Measurements from ENCODE around the gene WDR18. TPM values are rescaled to one million over a fixed set of nuclear protein-coding genes. Genes with fewer than 3 reads are reported as not detected.

The WDR18 gene
- total and polyA plus RNA-seq, 7 donors: 14.3 to 65.8 (median 30.7) TPM

GRCh38 chr19:991932-992669, 8.0 kb downstream of the WDR18 start:
- no peaks in the 10 kb centered on the region for H3K9me3 ChIP-seq
- intact Hi-C loops (cut with DNase I): no loop called here
- peaks cover 0 to 13% (median 9%) of the 10 kb centered on the region in 4 donors for H3K4me1 ChIP-seq
- no peak for DNase-seq
- H3K27me3 ChIP-seq: peaks cover 12 to 27% (median 16%) of the 10 kb centered on the region in 3 donors
- TF ChIP-seq EP300 (IDR thresholded peaks at IDR 0.05) (no peak), POLR2AphosphoS5 (IDR thresholded peaks at IDR 0.05) (no peak), POLR2A (IDR thresholded peaks at IDR 0.05) (no peak), CTCF (IDR thresholded peaks at IDR 0.05) (no peak)
- H3K27ac ChIP-seq: no peak overlapping the region
- no peak overlapping the region for H3K4me3 ChIP-seq
- H3K36me3 ChIP-seq: peaks cover 0 to 56% (median 20%) of the 10 kb centered on the region in 4 donors
- 91 to 95% methylated on average over 42 of the region's 42 CpGs for WGBS, 2 donors

- TF ChIP-seq EP300 (IDR thresholded peaks at IDR 0.05) (no peak), POLR2A (IDR thresholded peaks at IDR 0.05) (no peak), CTCF (IDR thresholded peaks at IDR 0.05) (no peak), POLR2AphosphoS5 (IDR thresholded peaks at IDR 0.05) (no peak)
- H3K4me3 ChIP-seq: no peak overlapping the region
- H3K27ac ChIP-seq: no peak overlapping the region
- 94 to 95% methylated on average over 13 of the region's 13 CpGs for WGBS, 2 donors
- no peaks in the 10 kb centered on the region for H3K9me3 ChIP-seq
- peaks cover 0 to 13% (median 9%) of the 10 kb centered on the region in 4 donors for H3K4me1 ChIP-seq
- DNase-seq: no peak
- peaks cover 15 to 33% (median 22%) of the 10 kb centered on the region in 3 donors for H3K27me3 ChIP-seq
- H3K36me3 ChIP-seq: peaks cover 0 to 56% (median 20%) of the 10 kb centered on the region in 4 donors
- intact Hi-C loops (cut with DNase I): no loop called here
Measured at GRCh38 chr19:992670-993055, 8.5 kb downstream of the WDR18 start.

- Histone ChIP-seq H3K36me3 (peaks cover 0 to 53% (median 20%) of the 10 kb centered on the region in 4 donors), H3K27me3 (peaks cover 18 to 40% (median 29%) of the 10 kb centered on the region in 3 donors), H3K9me3 (no peaks in the 10 kb centered on the region), H3K4me1 (peaks cover 0 to 13% (median 9%) of the 10 kb centered on the region in 4 donors), H3K27ac (no peak overlapping the region), H3K4me3 (no peak overlapping the region)
- 91 to 95% methylated on average over 17 of the region's 17 CpGs for WGBS, 2 donors
- no peak for DNase-seq
- intact Hi-C loops (cut with DNase I): no loop called here
- no peak for TF ChIP-seq EP300 (IDR thresholded peaks at IDR 0.05)
Measured at GRCh38 chr19:993361-993830, 9.3 kb downstream of the WDR18 start.

- intact Hi-C loops (cut with DNase I): no loop called here
- Histone ChIP-seq H3K4me1 (peaks cover 0 to 13% (median 9%) of the 10 kb centered on the region in 4 donors), H3K4me3 (no peak overlapping the region), H3K9me3 (no peaks in the 10 kb centered on the region), H3K27ac (no peak overlapping the region), H3K27me3 (peaks cover 21 to 46% (median 34%) of the 10 kb centered on the region in 3 donors), H3K36me3 (peaks cover 0 to 49% (median 20%) of the 10 kb centered on the region in 4 donors)
- no peak for DNase-seq
- TF ChIP-seq POLR2A (IDR thresholded peaks at IDR 0.05) (no peak), EP300 (IDR thresholded peaks at IDR 0.05) (no peak), CTCF (IDR thresholded peaks at IDR 0.05) (no peak), POLR2AphosphoS5 (IDR thresholded peaks at IDR 0.05) (no peak)
- 90 to 92% methylated on average over 43 of the region's 43 CpGs for WGBS, 2 donors
Measured at GRCh38 chr19:993831-994393, 9.8 kb downstream of the WDR18 start.

- DNase-seq: no peak
- no peak overlapping the region for H3K27ac ChIP-seq
- intact Hi-C loops (cut with DNase I): no loop called here
- WGBS, 2 donors: 94 to 96% methylated on average over 18 of the region's 18 CpGs
- H3K27me3 ChIP-seq: peaks cover 27 to 52% (median 40%) of the 10 kb centered on the region in 3 donors
- H3K36me3 ChIP-seq: peaks cover 0 to 45% (median 18%) of the 10 kb centered on the region in 4 donors
- H3K4me3 ChIP-seq: no peak overlapping the region
- TF ChIP-seq CTCF (IDR thresholded peaks at IDR 0.05): no peak
- TF ChIP-seq POLR2A (IDR thresholded peaks at IDR 0.05): no peak
- no peak for TF ChIP-seq EP300 (IDR thresholded peaks at IDR 0.05)
- TF ChIP-seq POLR2AphosphoS5 (IDR thresholded peaks at IDR 0.05): no peak
- peaks cover 0 to 13% (median 9%) of the 10 kb centered on the region in 4 donors for H3K4me1 ChIP-seq
- H3K9me3 ChIP-seq: no peaks in the 10 kb centered on the region
Measured at GRCh38 chr19:994516-994915, 10.4 kb downstream of the WDR18 start.
